HEK293 (cell line): ENCODE data around the gene CHST7.

Experiments
- CTCF ChIA-PET: fragments of 350-600 bp; formaldehyde crosslinking; extraction: SDS; loops from one replicate; lab custom pipeline; 2021; ENCODE audit warnings: antibody characterized with exemption; lab: Yijun Ruan, JAX
- POLR2A ChIA-PET: fragments of 300-600 bp; formaldehyde crosslinking; extraction: SDS; loops from one replicate; lab custom pipeline; 2020; ENCODE audit warnings: antibody characterized with exemption, inconsistent platforms; lab: Yijun Ruan, JAX
- H3K27ac ChIP-seq: fragments of 200-500 bp; sonication (Bioruptor generic); 2 replicates; pipeline ENCODE4 v1.5.1; 2014; ENCODE audit warnings: low read depth, low read length, control low read depth, inconsistent platforms; ENCODE audit errors: extremely low read depth
- H3K36me3 ChIP-seq, 2 experiments: fragments of 200-500 bp in 1 of 2; sonication (Bioruptor generic) in 1 of 2; 1 replicate in 1 of 2; 2 replicates in 1 of 2; pipeline ENCODE4 v1.5.1; 2014 to 2017; ENCODE audit warnings: inconsistent platforms in 2 of 2, low read length in 2 of 2; ENCODE audit not compliant: control insufficient read depth in 2 of 2, insufficient read depth in 1 of 2
- H3K4me1 ChIP-seq: fragments of 200-500 bp; sonication (Bioruptor generic); 2 replicates; pipeline ENCODE4 v1.5.1; 2014; ENCODE audit warnings: mild to moderate bottlenecking, low read length, inconsistent platforms; ENCODE audit not compliant: control insufficient read depth, insufficient read depth
- H3K4me3 ChIP-seq: 2 replicates; pipeline ENCODE4 v1.5.1; 2011; ENCODE audit warnings: low read depth, mild to moderate bottlenecking, control low read depth, low read length, moderate library complexity
- H3K9me3 ChIP-seq: fragments of 200-500 bp; sonication (Bioruptor generic); 2 replicates; pipeline ENCODE4 v1.5.1; 2014; ENCODE audit warnings: low read depth, low read length, inconsistent platforms; ENCODE audit not compliant: control insufficient read depth, insufficient read depth
- BCL11A ChIP-seq: fragments of 450-650 bp; formaldehyde crosslinking; IDR thresholded peaks from 2 replicates; pipeline ENCODE4 v1.5.1; 2016; ENCODE audit warnings: low read depth, missing biosample characterization, missing genetic modification characterization
- ELK4 ChIP-seq: IDR thresholded peaks from 2 replicates; pipeline ENCODE4 v1.6.1; 2011; ENCODE audit warnings: mild to moderate bottlenecking, low read depth, low read length, borderline replicate concordance
- SALL2 ChIP-seq: fragments of 450-650 bp; formaldehyde crosslinking; IDR thresholded peaks from 2 replicates; pipeline ENCODE4 v1.5.0; 2017; ENCODE audit warnings: missing biosample characterization, mild to moderate bottlenecking, missing genetic modification characterization, borderline replicate concordance
- SETDB1 ChIP-seq: IDR thresholded peaks from one replicate; pipeline ENCODE4 v1.6.1; 2017; ENCODE audit warnings: mild to moderate bottlenecking, low read length, moderate library complexity, mixed read lengths; ENCODE audit not compliant: insufficient read length
- SP2 ChIP-seq: fragments of 450-650 bp; formaldehyde crosslinking; IDR thresholded peaks from 2 replicates; pipeline ENCODE4 v1.5.1; 2016; ENCODE audit warnings: missing biosample characterization, missing genetic modification characterization
- SP7 ChIP-seq: fragments of 450-650 bp; formaldehyde crosslinking; IDR thresholded peaks from 2 replicates; pipeline ENCODE4 v1.5.1; 2016; ENCODE audit warnings: missing biosample characterization, missing genetic modification characterization
- WT1 ChIP-seq: fragments of 450-650 bp; formaldehyde crosslinking; IDR thresholded peaks from 2 replicates; pipeline ENCODE4 v1.5.1; 2016; ENCODE audit warnings: missing biosample characterization, missing genetic modification characterization
- ZFP69B ChIP-seq: fragments of 450-650 bp; formaldehyde crosslinking; IDR thresholded peaks from 2 replicates; pipeline ENCODE4 v1.5.1; 2016; ENCODE audit warnings: missing biosample characterization, missing genetic modification characterization
- ZIC2 ChIP-seq: fragments of 450-650 bp; formaldehyde crosslinking; IDR thresholded peaks from 2 replicates; pipeline ENCODE4 v1.5.1; 2016; ENCODE audit warnings: missing biosample characterization, missing genetic modification characterization
- ZNF121 ChIP-seq: fragments of 450-650 bp; formaldehyde crosslinking; IDR thresholded peaks from 2 replicates; pipeline ENCODE4 v1.5.1; 2016; ENCODE audit warnings: missing biosample characterization, missing genetic modification characterization
- ZNF133 ChIP-seq: fragments of 450-650 bp; formaldehyde crosslinking; IDR thresholded peaks from 2 replicates; pipeline ENCODE4 v1.5.1; 2016; ENCODE audit warnings: missing biosample characterization, missing genetic modification characterization
- ZNF16 ChIP-seq: fragments of 450-650 bp; formaldehyde crosslinking; IDR thresholded peaks from 2 replicates; pipeline ENCODE4 v1.5.1; 2016; ENCODE audit warnings: low read depth, missing biosample characterization, missing genetic modification characterization
- ZNF169 ChIP-seq: fragments of 450-650 bp; formaldehyde crosslinking; IDR thresholded peaks from 2 replicates; pipeline ENCODE4 v1.5.1; 2016; ENCODE audit warnings: missing biosample characterization, missing genetic modification characterization
- ZNF214 ChIP-seq: fragments of 450-650 bp; formaldehyde crosslinking; IDR thresholded peaks from 2 replicates; pipeline ENCODE4 v1.5.1; 2017; ENCODE audit warnings: missing biosample characterization, mild to moderate bottlenecking, missing genetic modification characterization, borderline replicate concordance
- ZNF280C ChIP-seq: fragments of 450-650 bp; formaldehyde crosslinking; IDR thresholded peaks from 2 replicates; pipeline ENCODE4 v1.5.1; 2016; ENCODE audit warnings: missing biosample characterization, missing genetic modification characterization
- ZNF335 ChIP-seq: fragments of 450-650 bp; formaldehyde crosslinking; conservative IDR thresholded peaks from 2 replicates; pipeline ENCODE4 v1.5.1; 2016; ENCODE audit warnings: missing biosample characterization, missing genetic modification characterization
- ZNF433 ChIP-seq: fragments of 450-650 bp; formaldehyde crosslinking; IDR thresholded peaks from 2 replicates; pipeline ENCODE4 v1.5.1; 2016; ENCODE audit warnings: missing biosample characterization, missing genetic modification characterization, low read depth
- ZNF514 ChIP-seq: fragments of 450-650 bp; formaldehyde crosslinking; IDR thresholded peaks from 2 replicates; pipeline ENCODE4 v1.5.1; 2016; ENCODE audit warnings: missing biosample characterization, missing genetic modification characterization
- ZNF548 ChIP-seq: fragments of 450-650 bp; formaldehyde crosslinking; IDR thresholded peaks from 2 replicates; pipeline ENCODE4 v1.5.1; 2016; ENCODE audit warnings: missing biosample characterization, missing genetic modification characterization
- ZNF626 ChIP-seq: fragments of 450-650 bp; sonication (Bioruptor Pico); formaldehyde crosslinking; IDR thresholded peaks from 2 replicates; pipeline ENCODE4 v1.5.1; 2018; ENCODE audit warnings: missing biosample characterization, missing genetic modification characterization, inconsistent platforms
- ZNF776 ChIP-seq: fragments of 450-650 bp; formaldehyde crosslinking; IDR thresholded peaks from 2 replicates; pipeline ENCODE4 v1.5.0; 2017; ENCODE audit warnings: missing biosample characterization, missing genetic modification characterization, borderline replicate concordance
- ZNF791 ChIP-seq: fragments of 450-650 bp; formaldehyde crosslinking; IDR thresholded peaks from 2 replicates; pipeline ENCODE4 v1.5.1; 2016; ENCODE audit warnings: missing biosample characterization, missing genetic modification characterization
- ZNF843 ChIP-seq: fragments of 450-650 bp; formaldehyde crosslinking; IDR thresholded peaks from 2 replicates; pipeline ENCODE4 v1.5.1; 2016; ENCODE audit warnings: missing biosample characterization, missing genetic modification characterization
- TF ChIP-seq, protein P1 (sequence below): fragments of 450-650 bp; formaldehyde crosslinking; IDR thresholded peaks from 2 replicates; pipeline ENCODE4 v1.5.1; 2016; ENCODE audit warnings: missing biosample characterization, missing genetic modification characterization
- TF ChIP-seq, protein P2 (sequence below): fragments of 450-650 bp; formaldehyde crosslinking; IDR thresholded peaks from 2 replicates; pipeline ENCODE4 v1.5.1; 2016; ENCODE audit warnings: missing biosample characterization, missing genetic modification characterization, low read depth

CHST7 gene

GRCh38 chrX:46602468-46603102 lies 29.0 kb downstream of the CHST7 start:
- no peaks in the 10 kb centered on the region for H3K9me3 ChIP-seq
- peaks cover 0 to 16% of the 10 kb centered on the region in 2 experiments; a peak in 2 of 3 replicates for H3K36me3 ChIP-seq
- H3K4me3 ChIP-seq = no peak overlapping the region
- H3K4me1 ChIP-seq = no peaks in the 10 kb centered on the region
- no peak for TF ChIP-seq ELK4
- no peak for TF ChIP-seq SP7 (tag by site-specific recombination)
- TF ChIP-seq BCL11A (tag by site-specific recombination) = no peak
- TF ChIP-seq, protein P1, sequence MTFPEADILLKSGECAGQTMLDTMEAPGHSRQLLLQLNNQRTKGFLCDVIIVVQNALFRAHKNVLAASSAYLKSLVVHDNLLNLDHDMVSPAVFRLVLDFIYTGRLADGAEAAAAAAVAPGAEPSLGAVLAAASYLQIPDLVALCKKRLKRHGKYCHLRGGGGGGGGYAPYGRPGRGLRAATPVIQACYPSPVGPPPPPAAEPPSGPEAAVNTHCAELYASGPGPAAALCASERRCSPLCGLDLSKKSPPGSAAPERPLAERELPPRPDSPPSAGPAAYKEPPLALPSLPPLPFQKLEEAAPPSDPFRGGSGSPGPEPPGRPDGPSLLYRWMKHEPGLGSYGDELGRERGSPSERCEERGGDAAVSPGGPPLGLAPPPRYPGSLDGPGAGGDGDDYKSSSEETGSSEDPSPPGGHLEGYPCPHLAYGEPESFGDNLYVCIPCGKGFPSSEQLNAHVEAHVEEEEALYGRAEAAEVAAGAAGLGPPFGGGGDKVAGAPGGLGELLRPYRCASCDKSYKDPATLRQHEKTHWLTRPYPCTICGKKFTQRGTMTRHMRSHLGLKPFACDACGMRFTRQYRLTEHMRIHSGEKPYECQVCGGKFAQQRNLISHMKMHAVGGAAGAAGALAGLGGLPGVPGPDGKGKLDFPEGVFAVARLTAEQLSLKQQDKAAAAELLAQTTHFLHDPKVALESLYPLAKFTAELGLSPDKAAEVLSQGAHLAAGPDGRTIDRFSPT (tag by site-specific recombination) = no peak
- TF ChIP-seq WT1 (tag by site-specific recombination) = no peak
- TF ChIP-seq ZNF514 (tag by site-specific recombination) = no peak
- TF ChIP-seq ZFP69B (tag by site-specific recombination) = no peak
- TF ChIP-seq ZNF548 (tag by site-specific recombination) = no peak
- TF ChIP-seq ZNF791 (tag by site-specific recombination) = no peak
- no peak for TF ChIP-seq ZNF121 (tag by site-specific recombination)
- no peak for TF ChIP-seq ZNF169 (tag by site-specific recombination)
- TF ChIP-seq ZNF843 (tag by site-specific recombination) = no peak
- TF ChIP-seq ZNF626 (tag by site-specific recombination) = no peak
- TF ChIP-seq ZNF776 (tag by site-specific recombination) = no peak
- TF ChIP-seq SALL2 (tag by site-specific recombination) = no peak
- TF ChIP-seq SETDB1 = no peak
- TF ChIP-seq ZNF133 (tag by site-specific recombination) = no peak
- no peak for TF ChIP-seq ZNF335 (tag by site-specific recombination)
- no peak for TF ChIP-seq ZNF433
- no peak for TF ChIP-seq ZNF214 (tag by site-specific recombination)
- POLR2A ChIA-PET = no interaction called here
- no peak overlapping the region for H3K27ac ChIP-seq
- CTCF ChIA-PET = interaction anchor here (1.3 kb wide), 1 partner anchor 30 kb away, joined by 4 read pairs; no protein-coding TSS in a partner anchor

GRCh38 chrX:46607916-46608315 lies 34.4 kb downstream of the CHST7 start:
- Histone ChIP-seq H3K4me1 (no peaks in the 10 kb centered on the region), H3K9me3 (no peaks in the 10 kb centered on the region), H3K27ac (no peak overlapping the region), H3K36me3 (peaks cover 0 to 7% of the 10 kb centered on the region in 2 experiments; a peak in 2 of 3 replicates), H3K4me3 (no peak overlapping the region)
- CTCF ChIA-PET = interaction anchor here (1.2 kb wide), 1 partner anchor 53 kb away, joined by 4 read pairs; no protein-coding TSS in a partner anchor
- POLR2A ChIA-PET = no interaction called here
- TF ChIP-seq SP2 (tag by site-specific recombination) (no peak), ZIC2 (tag by site-specific recombination) (no peak), ZNF280C (tag by site-specific recombination) (no peak), ZNF16 (tag by site-specific recombination) (no peak), ZNF791 (tag by site-specific recombination) (no peak)
- TF ChIP-seq, protein P2, sequence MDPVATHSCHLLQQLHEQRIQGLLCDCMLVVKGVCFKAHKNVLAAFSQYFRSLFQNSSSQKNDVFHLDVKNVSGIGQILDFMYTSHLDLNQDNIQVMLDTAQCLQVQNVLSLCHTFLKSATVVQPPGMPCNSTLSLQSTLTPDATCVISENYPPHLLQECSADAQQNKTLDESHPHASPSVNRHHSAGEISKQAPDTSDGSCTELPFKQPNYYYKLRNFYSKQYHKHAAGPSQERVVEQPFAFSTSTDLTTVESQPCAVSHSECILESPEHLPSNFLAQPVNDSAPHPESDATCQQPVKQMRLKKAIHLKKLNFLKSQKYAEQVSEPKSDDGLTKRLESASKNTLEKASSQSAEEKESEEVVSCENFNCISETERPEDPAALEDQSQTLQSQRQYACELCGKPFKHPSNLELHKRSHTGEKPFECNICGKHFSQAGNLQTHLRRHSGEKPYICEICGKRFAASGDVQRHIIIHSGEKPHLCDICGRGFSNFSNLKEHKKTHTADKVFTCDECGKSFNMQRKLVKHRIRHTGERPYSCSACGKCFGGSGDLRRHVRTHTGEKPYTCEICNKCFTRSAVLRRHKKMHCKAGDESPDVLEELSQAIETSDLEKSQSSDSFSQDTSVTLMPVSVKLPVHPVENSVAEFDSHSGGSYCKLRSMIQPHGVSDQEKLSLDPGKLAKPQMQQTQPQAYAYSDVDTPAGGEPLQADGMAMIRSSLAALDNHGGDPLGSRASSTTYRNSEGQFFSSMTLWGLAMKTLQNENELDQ = no peak
